Skeletal muscle cell (primary cell): ENCODE measurements around the gene BMP8A.
A peak's percentile ranks its signal among the peaks of the same experiment; 100 is the strongest.
"Not testable (repeated sequence)": the region's sequence is repeated elsewhere in the genome, so short reads cannot be mapped to it uniquely, and the experiment has no call there.

ENCODE experiments used
- DNase-seq: peaks from one replicate; pipeline ENCODE4 v3.0.0-alpha.2; 2010; ENCODE audit warnings: low read depth
- H3K4me3 ChIP-seq: 2 replicates; pipeline ENCODE4 v1.5.1; 2011; ENCODE audit warnings: low read depth, mild to moderate bottlenecking, control low read depth, low read length, moderate library complexity

Gene BMP8A

DNA sequence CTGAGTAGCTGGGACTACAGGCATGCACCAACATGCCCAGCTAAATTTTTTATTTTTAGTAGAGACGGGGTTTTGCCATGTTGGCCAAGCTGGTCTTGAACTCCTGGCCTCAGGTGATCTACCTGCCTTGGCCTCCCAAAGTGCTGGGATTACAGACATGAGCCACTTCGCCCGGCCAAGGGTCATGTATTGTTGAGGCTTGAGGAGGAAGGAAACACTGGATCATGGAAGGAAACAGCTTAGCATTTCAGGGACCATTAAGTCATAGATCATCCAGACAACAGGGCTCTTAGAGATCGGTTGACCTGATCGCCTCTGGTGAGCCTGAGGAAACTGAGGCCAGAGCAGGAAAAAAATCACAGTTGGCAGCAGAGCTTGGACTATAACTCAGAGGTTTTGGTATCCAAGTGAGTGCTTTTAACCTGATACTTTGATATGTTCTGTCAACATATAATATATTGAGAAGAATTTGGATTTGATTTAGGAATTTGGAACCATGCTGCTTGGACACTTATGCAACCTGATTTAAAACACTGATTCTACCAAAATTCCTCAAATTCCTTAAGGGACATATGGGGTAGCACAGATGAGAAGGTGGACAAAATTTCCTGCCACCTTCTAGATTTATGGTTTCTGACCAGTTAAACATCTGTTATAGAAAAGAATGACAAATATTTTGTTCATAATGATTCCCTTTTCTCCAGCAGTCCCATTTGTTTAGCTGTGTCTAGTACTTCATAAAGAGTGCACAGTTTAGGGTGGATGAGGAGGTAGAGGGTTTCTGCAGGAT lies 13.1 kb upstream of the BMP8A start:
- no peak overlapping the region for H3K4me3 ChIP-seq
- DNase-seq = no peak

DNA sequence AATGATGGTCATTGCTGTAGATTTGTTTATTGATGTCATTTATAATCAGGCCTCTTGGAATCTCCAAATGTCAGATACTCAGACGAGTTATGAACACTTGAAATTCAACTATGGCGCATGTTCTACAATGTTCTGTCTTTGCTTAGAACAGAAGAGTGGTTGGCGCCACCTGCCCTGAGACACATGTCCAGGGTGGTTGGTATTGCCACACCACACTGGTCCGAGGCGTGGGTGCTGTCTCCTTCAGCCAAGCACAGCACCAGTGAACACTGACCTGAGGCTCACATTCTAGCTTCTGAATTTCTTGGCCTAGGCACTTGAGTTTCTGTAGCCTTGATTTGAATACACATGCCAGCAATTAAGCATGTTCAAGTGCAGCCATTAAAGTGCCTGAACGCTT lies 10.1 kb upstream of the BMP8A start:
- H3K4me3 ChIP-seq = no peak overlapping the region
- DNase-seq = no peak

DNA sequence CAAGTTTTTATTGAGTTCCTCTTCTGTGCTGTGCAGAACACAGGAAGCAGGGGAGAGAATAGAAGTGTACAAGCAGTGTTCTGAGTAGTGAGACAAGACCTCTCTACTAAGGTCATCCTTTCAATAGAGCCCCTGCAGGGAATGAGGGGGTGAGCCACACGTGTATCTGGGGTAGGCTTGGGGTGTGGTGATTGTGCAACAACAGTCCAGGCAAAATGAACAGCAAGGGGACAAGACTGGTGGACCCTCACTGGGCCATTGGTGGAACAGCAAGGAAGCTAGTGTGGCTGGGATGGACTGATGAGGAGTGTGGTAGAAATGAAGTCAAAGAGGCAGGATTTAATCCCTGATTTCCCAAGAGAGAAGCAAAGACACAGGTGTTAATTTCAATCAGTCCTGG lies 8.2 kb upstream of the BMP8A start:
- H3K4me3 ChIP-seq = no peak overlapping the region
- no peak for DNase-seq

DNA sequence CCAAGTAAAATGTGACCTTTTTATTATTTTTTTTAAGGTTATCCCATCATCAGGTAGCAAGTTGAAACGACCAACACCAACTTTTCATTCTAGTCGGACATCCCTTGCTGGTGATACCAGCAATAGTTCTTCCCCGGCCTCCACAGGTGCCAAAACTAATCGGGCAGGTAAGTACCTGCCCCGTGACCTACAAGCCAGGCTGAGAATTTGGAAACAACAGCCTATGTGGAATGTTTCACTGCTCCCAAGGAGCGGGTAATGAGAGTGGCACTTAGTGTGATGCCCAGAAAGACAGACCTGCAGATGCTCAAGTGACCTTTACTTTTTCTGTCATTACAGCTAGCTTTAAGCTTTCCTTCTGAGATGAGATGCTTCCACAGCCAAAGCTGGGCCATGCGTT lies 6.9 kb upstream of the BMP8A start:
- H3K4me3 ChIP-seq = no peak overlapping the region
- DNase-seq = no peak

DNA sequence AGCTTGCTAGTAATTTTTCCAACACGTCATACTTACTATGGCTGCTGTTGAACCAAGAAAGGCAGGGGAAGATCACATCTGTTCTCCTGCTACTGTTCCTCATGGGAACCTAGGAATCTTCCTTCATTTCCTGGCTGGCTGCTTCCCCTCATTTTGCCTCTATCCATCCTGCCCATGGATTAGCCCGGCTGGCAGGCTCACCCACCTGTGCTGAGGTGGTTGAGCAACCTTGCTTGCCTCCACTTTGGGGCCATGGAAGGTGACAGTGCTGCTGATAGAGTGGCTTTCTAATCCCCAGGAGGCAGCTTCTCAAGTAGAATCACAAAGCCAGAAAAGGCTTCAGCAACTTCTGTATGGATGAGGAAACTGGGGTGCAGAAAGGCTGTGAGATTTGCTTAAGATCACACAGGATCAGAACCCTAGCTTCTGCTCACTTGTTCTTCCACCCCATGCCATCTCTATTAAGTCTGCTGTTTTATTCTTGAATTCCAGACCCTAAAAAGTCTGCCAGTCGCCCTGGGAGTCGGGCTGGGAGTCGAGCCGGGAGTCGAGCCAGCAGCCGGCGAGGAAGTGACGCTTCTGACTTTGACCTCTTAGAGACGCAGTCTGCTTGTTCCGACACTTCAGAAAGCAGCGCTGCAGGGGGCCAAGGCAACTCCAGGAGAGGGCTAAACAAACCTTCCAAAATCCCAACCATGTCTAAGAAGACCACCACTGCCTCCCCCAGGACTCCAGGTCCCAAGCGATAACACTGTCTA lies 6.2 kb upstream of the BMP8A start:
- no peak for DNase-seq
- H3K4me3 ChIP-seq = no peak overlapping the region

DNA sequence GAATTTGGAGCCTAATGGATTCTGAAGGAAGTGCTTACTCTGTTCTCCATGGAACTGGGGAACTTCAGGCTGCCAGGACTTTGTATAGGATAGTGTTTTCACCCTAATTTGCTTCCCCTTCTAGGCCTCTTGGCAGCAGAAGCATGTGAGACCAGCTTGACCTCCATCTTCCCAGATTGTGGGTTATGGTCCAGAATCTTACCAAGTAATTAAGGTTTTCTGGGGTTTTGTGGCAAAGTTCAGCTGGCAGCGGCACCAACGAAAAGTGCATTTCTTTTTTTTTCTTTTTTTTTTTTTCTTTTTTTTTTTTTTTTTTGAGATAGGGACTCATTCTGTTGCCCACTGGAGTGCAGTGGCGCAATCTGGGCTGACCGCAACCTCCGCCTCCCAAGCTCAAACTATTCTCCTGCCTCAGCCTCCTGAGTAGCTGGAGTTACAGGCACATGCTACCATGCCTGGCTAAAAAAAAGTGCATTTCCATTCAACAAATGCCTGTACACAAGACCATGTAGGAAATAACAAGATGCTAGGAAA lies 3.4 kb upstream of the BMP8A start:
- no peak overlapping the region for H3K4me3 ChIP-seq
- DNase-seq = no peak

DNA sequence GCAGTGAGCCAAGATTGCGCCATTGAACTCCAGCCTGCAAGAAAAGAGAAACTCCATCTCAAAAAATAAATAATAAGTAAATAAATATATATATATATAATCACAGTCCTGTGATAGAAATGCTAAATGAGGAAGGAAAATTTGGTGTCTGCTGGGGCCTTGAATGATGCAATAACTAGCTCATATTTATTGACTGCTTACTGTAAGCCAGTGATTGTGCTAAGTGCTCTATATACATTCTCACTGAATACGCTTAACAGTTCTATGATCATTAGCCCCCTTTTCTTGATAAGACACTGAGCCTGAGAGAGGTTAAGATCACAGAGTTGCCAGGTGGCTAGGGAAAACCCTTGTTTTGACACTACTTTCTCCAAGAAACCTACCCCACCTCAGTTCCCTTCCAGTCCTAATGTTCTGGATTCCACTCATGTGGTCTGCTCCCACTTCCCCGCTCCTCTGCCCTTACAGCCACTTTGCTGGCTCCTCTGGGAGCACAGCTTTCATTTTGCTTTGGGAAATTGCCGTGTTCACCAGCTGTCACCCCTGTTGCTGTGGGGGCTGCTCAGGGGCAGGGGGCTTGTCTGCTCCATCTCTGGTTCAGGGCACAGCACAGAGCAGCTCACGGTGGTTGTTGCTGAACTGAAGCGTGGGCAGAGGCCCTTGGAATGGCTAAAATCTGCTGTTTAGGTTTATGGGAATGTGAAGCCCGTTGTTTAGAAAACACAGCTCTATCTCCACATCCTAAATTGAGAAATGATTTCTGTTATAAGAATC lies 2.5 kb upstream of the BMP8A start:
- DNase-seq = no peak
- no peak overlapping the region for H3K4me3 ChIP-seq

DNA sequence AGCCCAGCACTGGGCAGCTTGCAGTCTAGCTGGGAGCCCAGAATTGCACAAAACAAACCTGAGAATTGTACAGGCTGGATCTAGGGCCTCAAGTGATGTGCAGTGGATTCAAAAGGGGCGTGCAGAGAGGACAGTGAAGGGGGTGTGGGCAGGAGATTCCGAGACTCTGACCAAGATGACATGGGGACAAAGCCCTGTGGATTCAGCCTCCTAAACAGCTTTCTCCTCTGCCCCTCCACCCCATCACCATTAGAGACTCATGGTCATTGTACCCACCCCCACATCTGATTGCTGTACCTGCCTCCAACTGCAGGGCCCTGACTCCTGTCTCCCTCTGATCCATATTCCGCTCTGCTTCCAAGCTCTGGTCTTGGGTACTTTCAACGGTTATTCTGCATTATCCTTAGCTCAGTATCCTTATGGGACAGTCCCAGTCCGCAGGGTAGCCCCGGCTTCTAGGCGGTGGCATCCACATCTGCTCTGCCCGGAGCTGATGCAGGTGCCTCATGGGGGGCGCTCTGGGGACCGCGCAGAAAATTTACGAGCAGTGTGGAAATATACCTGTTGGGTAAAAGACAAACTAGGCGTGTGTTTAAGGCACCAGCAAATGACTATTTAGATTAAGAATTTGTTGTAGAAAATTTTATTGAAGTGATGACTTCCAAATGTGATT lies 1.7 kb upstream of the BMP8A start:
- no peak overlapping the region for H3K4me3 ChIP-seq
- no peak for DNase-seq

DNA sequence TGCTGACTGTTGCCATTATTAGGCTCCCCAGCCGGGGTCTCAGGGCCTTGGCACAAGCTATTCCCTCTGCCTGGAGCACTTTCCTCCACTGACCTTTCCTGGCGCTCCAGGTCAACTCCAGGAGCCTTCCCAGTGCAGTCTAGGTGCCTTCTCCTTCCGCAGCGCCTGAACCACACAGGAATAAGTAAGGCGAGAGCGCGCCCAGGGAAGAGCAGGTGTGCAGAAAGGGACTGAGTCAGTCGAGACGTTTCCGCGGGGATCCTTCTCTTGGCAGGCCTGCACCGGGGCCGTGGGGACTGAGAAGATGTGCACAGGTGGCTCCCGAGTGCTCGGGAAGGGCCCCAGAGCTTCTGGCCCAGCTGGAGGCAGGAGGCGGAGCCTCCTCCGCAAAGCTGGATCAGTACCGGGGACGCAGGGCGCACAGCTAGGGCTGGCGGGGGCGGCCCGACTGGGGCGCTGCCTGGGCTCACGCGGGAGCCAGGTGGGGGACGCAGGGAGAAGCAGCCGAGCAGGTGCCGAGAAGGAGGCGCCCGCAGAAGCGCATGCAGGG lies 765 bp upstream of the BMP8A start:
- no peak for DNase-seq
- H3K4me3 ChIP-seq = peak overlapping the region; percentile 22

DNA sequence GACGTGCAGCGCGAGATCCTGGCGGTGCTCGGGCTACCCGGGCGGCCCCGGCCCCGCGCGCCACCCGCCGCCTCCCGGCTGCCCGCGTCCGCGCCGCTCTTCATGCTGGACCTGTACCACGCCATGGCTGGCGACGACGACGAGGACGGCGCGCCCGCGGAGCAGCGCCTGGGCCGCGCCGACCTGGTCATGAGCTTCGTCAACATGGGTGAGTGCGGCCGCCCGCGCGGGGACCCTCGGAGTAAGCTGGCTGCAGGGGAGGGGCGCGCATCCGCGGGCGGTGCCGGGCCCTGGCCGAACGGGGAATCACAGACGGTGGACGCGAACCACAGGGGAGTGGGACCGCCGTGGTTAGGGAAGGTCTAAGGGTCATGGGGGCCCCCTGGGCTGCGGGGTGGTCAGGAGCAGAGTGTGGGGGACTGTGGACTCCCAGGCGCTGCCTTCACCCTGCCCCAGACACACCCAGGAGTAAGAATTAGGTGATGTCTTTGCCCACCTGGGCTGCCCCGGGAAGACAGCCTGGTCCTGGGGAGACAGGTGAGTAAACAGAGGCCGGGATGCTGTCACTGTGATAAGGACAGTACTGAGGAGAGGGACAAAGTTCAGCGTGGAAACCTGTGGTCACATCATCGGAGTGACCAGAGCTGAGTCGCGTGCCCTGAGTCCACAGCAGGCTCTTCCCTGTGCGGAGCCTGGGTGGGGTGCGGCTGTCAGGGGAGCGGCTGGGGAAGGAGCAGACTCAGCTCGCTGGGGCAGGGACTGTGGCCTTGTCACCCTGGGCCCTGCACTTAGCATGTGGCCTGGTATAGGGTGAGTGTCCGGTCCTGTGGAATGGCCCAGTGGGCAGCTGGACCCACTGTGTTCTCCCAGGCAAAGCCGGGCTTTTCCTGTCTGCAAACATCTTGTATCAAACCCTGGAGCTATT lies 944 bp downstream of the BMP8A start:
- not testable (repeated sequence) for DNase-seq, H3K4me3 ChIP-seq

DNA sequence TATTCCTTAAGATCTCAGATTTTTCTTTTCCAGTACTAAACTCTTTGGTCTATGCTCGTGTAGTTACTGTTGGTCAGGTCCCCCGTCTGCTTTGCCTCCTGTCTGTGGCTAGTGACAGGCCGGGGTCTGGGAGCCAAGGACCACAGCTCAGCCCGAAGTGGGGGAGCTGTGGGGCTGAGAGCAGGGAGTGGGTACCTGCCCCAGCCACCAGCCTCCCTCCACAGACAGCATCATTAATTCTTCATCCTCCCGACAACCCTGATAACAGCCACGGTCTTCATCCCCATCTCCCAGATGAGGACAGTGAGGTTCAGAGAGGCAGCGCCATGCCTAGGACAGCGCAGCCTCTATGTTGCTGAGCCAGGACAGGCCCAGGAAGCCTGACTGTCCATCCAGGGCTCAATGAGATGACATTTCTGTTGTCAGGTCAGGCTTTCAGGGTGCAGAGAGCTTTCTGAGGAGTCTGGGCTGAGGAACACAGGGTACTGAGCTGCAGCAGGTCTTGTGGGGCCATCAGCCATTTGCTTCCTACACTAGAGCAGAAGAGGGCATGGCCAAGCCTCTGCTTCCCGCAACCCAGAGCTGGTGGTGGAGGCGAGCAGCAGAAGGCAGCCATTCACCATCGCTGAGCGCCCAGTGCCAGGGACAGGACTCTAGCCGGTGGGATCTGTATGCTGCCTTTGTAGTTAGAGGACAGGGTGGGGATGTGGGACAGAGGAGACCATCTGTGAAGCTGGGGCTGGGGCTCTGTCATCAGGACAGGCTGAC lies 1.8 kb downstream of the BMP8A start:
- not testable (repeated sequence) for H3K4me3 ChIP-seq, DNase-seq

DNA sequence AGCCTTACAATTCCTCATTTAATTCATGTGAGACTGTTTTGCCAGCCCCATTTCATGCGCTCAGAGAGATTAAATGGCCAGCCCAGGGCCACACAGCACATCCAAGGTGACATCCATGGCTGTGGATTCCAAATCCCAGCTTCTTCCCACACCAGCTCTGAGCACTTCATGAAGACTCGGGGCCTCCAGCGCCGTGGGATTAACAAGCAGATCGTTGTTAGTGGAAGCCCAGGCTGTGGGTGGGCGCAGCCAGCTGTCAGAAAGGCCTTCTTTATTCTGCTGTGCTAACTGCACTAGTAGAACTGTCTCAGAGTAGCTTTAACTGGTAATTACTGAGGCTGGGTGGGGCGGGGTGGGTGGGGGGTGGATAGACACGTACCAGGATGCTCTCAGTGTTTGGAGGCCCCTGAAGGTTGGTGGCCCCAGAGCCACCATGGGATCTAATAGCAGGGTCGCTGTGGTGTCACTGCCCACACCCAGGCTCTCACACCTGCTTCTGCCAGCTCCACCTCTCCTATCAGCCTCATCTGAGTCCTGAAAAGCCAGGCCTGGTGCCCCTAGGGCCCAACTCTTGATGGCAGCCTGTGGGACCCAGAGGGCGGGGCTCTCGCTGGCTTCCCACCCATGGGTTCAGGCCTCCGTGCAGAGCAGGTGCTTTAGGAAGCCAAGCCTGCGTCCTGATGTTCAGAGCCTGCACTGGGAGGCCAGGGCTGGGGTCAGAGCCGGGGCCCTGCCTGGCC lies 3.4 kb downstream of the BMP8A start:
- H3K4me3 ChIP-seq = no peak overlapping the region
- DNase-seq = no peak

DNA sequence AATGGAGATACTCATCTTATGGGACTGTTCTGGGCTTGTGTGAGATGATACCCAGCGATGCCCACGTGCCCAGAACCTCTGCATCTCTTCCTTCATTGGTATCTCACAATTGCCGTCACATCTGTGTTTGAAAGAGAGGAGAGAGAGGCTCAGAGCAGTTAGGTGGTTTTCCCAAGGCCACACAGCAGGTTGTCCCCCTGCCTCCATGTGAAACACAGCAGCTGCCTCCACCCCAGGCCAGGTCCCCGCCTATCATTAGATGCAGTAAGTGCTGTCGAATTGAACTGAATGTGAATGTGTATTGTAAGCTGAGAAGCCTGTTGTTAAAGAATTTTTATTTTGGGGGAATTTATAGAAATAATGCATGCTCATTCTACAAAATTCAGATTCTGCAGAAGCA lies 5.1 kb downstream of the BMP8A start:
- DNase-seq, H3K4me3 ChIP-seq: not testable (repeated sequence)

DNA sequence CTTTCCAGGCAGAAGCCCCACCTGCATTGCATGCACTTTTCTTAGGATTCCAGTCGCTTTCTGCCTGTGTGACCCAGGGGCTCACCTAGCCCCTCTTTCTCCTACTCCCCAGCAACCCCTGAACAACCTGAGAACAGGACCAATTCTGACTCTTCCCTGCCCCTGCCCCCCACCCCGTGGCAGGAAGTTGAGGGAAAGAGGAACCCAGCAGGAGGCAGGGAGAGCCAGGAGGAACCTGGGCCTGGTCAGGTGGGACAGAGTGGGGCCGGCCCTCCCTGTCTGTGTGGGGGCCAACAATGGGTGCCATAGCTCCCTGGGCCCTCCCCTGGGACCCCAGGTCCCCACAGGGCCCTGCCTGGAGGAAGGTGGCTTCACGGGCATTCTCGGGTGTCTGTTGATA lies 6.1 kb downstream of the BMP8A start:
- DNase-seq = no peak
- no peak overlapping the region for H3K4me3 ChIP-seq

DNA sequence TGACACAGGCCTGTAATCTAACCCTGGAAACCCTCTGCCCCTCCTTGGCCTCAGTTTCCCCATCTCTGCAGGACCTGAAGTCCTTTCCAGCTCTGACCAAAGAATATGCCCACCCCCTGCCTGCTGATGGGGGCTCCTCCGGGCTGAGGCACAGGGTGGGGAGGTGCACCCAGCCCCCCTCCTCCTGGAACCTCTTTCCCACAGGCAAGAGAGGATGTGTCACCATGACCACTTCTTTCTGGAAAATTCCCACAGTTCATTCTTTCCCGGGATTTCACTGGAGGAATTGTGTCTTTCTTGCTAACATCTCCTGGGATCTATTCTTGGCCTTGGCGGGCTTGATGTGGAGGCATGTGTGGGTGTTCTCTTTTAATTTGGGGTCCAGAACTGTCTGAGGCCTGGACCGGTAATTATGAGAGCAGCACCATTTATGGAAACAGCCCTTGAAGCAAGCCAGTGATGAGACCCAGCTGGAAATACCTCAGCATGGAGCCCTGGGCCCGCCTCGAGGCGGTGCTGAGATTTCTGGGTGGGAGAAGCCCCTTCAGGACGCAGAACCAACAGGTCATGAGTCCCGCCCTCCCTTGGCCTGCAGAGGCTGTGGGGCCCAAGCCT lies 6.8 kb downstream of the BMP8A start:
- not testable (repeated sequence) for DNase-seq, H3K4me3 ChIP-seq

DNA sequence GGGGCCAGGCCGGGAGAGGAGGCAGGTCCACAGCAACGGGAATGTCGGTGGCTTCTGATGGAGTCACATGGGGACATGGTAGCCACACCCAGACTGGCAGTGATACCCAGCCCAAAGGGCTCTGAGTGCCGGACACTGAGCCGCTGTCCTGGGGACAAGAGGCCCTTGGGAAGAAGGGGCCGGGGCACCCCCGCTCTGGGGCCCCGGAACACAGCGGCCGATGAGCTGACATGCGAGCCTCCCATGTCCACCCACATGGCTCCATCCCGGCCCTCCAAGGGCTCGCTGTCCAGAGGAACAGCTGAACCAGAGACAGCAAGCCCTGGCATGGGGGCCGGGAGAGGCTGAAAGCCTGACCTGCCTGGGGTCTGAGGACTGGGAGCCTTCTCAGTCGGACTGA lies 7.4 kb downstream of the BMP8A start:
- not testable (repeated sequence) for H3K4me3 ChIP-seq, DNase-seq
